Nephron progenitor cell (in vitro differentiated cells): ENCODE results near the gene PRKCA.

Source experiments
- DNase-seq: peaks from one replicate; pipeline ENCODE4 v3.0.0; 2021
- H3K27ac Mint-ChIP-seq: 2 replicates; pipeline ENCODE4 v1.8.0; 2021; ENCODE audit warnings: mild to moderate bottlenecking, moderate library complexity, mixed read lengths
- H3K27me3 Mint-ChIP-seq: 2 replicates; pipeline ENCODE4 v1.8.0; 2021; ENCODE audit warnings: mild to moderate bottlenecking, low read depth, mixed read lengths; ENCODE audit not compliant: poor library complexity
- H3K36me3 Mint-ChIP-seq: 2 replicates; pipeline ENCODE4 v1.8.0; 2021; ENCODE audit warnings: low read depth, mixed read lengths
- H3K4me1 Mint-ChIP-seq: 2 replicates; pipeline ENCODE4 v1.8.0; 2021; ENCODE audit warnings: mixed read lengths
- H3K4me3 Mint-ChIP-seq: 2 replicates; pipeline ENCODE4 v1.8.0; 2021; ENCODE audit warnings: mild to moderate bottlenecking, moderate library complexity, mixed read lengths
- H3K9me3 Mint-ChIP-seq: 2 replicates; pipeline ENCODE4 v1.8.0; 2021; ENCODE audit warnings: mild to moderate bottlenecking, moderate library complexity, mixed read lengths
- TF ChIP-seq, protein P1 (sequence below): fragments of 200-600 bp; sonication (generic); IDR thresholded peaks from 2 replicates; pipeline ENCODE4 v1.5.0; 2021; ENCODE audit warnings: antibody characterized with exemption

The PRKCA gene

DNA sequence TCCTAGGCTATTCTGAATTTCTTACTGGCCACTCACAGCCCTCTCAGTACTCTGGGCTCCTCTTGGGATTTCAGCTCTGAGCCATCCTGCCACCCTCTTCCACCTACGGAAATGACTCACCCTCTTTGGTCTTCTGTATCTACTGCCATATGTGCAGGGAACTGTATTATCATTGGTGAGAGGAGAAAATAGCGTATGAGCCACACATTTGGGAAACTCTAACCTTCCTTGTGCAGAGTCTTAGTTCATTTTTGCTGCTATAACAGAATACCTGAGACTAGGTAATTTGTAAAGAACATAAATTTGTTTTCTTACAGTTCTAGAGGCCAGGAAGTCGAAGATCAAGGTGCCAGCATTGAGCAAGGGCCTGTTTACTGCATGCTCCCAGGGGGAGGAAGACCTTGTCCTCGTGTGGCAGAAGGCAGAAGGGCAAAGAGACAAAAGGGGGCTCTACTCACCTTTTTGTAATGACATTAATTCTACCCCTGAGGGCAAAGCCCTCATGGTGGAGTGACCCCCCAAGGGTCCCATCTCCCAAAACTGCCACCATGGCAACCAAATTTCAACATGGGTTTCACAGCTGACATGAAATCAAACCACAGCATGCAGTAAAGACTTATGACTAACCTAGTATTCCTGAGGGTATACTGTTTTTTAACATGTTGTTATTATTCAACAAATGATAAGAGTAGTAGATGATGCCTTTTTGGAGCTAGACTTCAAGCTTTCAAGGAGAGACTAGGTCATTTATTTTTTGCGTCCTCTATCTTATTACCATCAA lies 191.8 kb downstream of the PRKCA start:
- H3K27ac Mint-ChIP-seq, result no peak overlapping the region
- peaks cover 4% of the 10 kb centered on the region for H3K4me1 Mint-ChIP-seq
- no peaks in the 10 kb centered on the region for H3K36me3 Mint-ChIP-seq
- H3K27me3 Mint-ChIP-seq, result no peaks in the 10 kb centered on the region
- DNase-seq, result no peak
- no peaks in the 10 kb centered on the region for H3K9me3 Mint-ChIP-seq
- no peak overlapping the region for H3K4me3 Mint-ChIP-seq
- TF ChIP-seq, protein P1, sequence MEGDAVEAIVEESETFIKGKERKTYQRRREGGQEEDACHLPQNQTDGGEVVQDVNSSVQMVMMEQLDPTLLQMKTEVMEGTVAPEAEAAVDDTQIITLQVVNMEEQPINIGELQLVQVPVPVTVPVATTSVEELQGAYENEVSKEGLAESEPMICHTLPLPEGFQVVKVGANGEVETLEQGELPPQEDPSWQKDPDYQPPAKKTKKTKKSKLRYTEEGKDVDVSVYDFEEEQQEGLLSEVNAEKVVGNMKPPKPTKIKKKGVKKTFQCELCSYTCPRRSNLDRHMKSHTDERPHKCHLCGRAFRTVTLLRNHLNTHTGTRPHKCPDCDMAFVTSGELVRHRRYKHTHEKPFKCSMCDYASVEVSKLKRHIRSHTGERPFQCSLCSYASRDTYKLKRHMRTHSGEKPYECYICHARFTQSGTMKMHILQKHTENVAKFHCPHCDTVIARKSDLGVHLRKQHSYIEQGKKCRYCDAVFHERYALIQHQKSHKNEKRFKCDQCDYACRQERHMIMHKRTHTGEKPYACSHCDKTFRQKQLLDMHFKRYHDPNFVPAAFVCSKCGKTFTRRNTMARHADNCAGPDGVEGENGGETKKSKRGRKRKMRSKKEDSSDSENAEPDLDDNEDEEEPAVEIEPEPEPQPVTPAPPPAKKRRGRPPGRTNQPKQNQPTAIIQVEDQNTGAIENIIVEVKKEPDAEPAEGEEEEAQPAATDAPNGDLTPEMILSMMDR, result no peak

DNA sequence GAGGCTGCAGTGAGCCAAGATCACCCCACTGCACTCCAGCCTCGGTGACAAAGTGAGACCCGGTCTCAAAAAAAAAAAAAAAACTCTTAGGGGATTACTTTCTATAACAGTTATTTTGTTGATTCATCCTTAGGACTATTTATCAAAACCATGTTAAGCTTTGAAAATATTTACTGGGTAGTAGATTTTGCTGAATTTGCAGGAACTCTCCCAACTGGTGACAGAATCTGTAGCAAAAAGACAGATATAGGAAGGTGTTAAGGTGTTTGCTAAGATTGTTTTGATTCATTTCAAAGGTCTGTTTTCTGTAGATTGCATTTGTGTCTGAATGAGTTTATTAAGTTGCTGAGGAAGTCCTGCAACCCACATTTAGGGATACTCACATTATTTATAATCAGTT lies 192.6 kb downstream of the PRKCA start:
- Mint-ChIP-seq H3K4me3 (no peak overlapping the region), H3K4me1 (peaks cover 4% of the 10 kb centered on the region), H3K9me3 (no peaks in the 10 kb centered on the region), H3K27ac (no peak overlapping the region), H3K27me3 (no peaks in the 10 kb centered on the region), H3K36me3 (no peaks in the 10 kb centered on the region)
- DNase-seq, result no peak
- TF ChIP-seq, protein P1, result no peak

DNA sequence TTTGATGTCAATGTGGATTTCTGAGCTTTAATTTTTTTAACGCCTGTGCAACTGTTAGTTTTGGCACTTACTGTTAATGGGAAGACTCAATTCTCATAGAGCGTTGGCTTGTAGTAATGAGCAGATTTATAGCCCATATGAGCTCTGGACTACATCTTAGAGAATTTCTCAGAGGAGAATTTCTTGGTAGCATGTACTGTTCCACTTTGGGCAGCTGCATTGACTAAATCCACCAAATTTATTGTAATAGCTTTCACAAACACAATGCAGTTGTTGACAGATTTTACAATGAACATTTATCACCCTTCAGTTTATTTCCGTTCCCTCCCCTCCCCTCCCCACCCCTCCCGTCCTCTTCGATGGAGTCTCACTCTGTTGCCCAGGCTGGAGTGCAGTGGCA lies 193.9 kb downstream of the PRKCA start:
- H3K4me1 Mint-ChIP-seq, result peaks cover 8% of the 10 kb centered on the region
- no peaks in the 10 kb centered on the region for H3K27me3 Mint-ChIP-seq
- TF ChIP-seq, protein P1, result no peak
- H3K36me3 Mint-ChIP-seq, result no peaks in the 10 kb centered on the region
- no peak for DNase-seq
- H3K9me3 Mint-ChIP-seq, result no peaks in the 10 kb centered on the region
- no peak overlapping the region for H3K4me3 Mint-ChIP-seq
- no peak overlapping the region for H3K27ac Mint-ChIP-seq

DNA sequence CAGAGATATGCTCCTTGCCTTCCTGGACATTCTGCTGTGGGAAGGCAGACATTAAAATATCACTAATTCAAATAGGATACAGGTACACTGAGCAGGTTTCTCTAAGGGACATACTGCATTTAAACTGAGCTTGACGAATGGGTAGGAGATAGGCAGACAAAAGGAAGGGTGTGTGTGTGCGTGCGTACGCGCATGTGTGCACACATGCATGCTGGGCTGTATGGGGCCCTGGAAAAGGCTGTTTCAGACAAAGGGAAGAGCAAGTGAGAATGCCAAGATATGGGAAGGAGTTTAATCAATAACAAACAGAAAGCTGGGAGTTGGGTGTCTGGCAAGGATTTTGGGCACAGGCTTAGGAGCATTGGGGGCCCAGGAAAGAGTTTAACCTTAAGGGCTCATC lies 196.2 kb downstream of the PRKCA start:
- no peak for DNase-seq
- H3K36me3 Mint-ChIP-seq, result no peaks in the 10 kb centered on the region
- TF ChIP-seq, protein P1, result no peak
- H3K4me3 Mint-ChIP-seq, result no peak overlapping the region
- H3K27ac Mint-ChIP-seq, result no peak overlapping the region
- H3K27me3 Mint-ChIP-seq, result no peaks in the 10 kb centered on the region
- H3K4me1 Mint-ChIP-seq, result peaks cover 25% of the 10 kb centered on the region
- H3K9me3 Mint-ChIP-seq, result no peaks in the 10 kb centered on the region

DNA sequence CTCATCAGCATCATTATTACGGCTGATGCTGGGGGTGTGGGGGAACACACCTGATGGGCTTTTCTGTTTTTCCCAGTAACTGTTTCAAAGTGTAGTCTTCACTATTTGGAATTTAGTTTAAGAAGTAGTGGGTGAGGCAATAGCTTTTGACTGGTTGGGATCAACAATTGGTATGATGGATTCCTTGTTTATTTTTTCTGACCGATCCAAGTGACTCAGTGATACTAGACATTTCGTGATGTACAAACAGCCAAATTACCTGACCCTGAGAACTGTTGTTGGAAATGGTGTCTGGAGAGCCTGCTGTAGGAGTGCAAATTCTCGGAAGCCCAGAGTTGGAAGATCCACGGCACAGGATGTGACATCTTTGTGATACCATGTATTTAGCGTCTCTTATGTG lies 204.2 kb downstream of the PRKCA start:
- Mint-ChIP-seq H3K4me1 (peaks cover 21% of the 10 kb centered on the region), H3K4me3 (no peak overlapping the region), H3K27me3 (peaks cover 4% of the 10 kb centered on the region), H3K36me3 (no peaks in the 10 kb centered on the region), H3K9me3 (no peaks in the 10 kb centered on the region), H3K27ac (no peak overlapping the region)
- DNase-seq, result no peak
- TF ChIP-seq, protein P1, result no peak
